HEK293 (cell line): ENCODE results near the gene FAM118A.

Experiments used
- FEZF1 ChIP-seq: fragments of 450-650 bp; formaldehyde crosslinking; IDR thresholded peaks from 2 replicates; pipeline ENCODE4 v1.5.1; 2016; ENCODE audit warnings: missing biosample characterization, missing genetic modification characterization
- GLI2 ChIP-seq: fragments of 450-650 bp; formaldehyde crosslinking; IDR thresholded peaks from 2 replicates; pipeline ENCODE4; 2017; ENCODE audit warnings: missing biosample characterization, missing genetic modification characterization, low read depth, borderline replicate concordance
- INSM2 ChIP-seq: fragments of 450-650 bp; formaldehyde crosslinking; IDR thresholded peaks from 2 replicates; pipeline ENCODE4 v1.5.1; 2016; ENCODE audit warnings: missing biosample characterization, missing genetic modification characterization
- KLF16 ChIP-seq: fragments of 450-650 bp; formaldehyde crosslinking; IDR thresholded peaks from 2 replicates; pipeline ENCODE4 v1.5.1; 2017; ENCODE audit warnings: missing biosample characterization, missing genetic modification characterization
- KLF17 ChIP-seq: fragments of 450-650 bp; formaldehyde crosslinking; IDR thresholded peaks from 2 replicates; pipeline ENCODE4 v1.5.1; 2016; ENCODE audit warnings: missing biosample characterization, missing genetic modification characterization
- KLF9 ChIP-seq: fragments of 450-650 bp; formaldehyde crosslinking; IDR thresholded peaks from 2 replicates; pipeline ENCODE4 v1.5.1; 2016; ENCODE audit warnings: missing biosample characterization, missing genetic modification characterization, low read depth
- OVOL3 ChIP-seq: fragments of 450-650 bp; formaldehyde crosslinking; IDR thresholded peaks from 2 replicates; pipeline ENCODE4 v1.5.1; 2016; ENCODE audit warnings: missing biosample characterization, missing genetic modification characterization
- PRDM4 ChIP-seq: fragments of 450-650 bp; formaldehyde crosslinking; IDR thresholded peaks from 2 replicates; pipeline ENCODE4 v1.5.1; 2017; ENCODE audit warnings: missing biosample characterization, missing genetic modification characterization
- SP2 ChIP-seq: fragments of 450-650 bp; formaldehyde crosslinking; IDR thresholded peaks from 2 replicates; pipeline ENCODE4 v1.5.1; 2016; ENCODE audit warnings: missing biosample characterization, missing genetic modification characterization
- TCF7L2 ChIP-seq: IDR thresholded peaks from 2 replicates; pipeline ENCODE4 v1.6.1; 2011; ENCODE audit warnings: low read depth, mild to moderate bottlenecking, inconsistent platforms, low read length, moderate library complexity, borderline replicate concordance
- ZBTB10 ChIP-seq: fragments of 450-650 bp; formaldehyde crosslinking; IDR thresholded peaks from 2 replicates; pipeline ENCODE4 v1.5.1; 2016; ENCODE audit warnings: missing biosample characterization, missing genetic modification characterization
- ZBTB8A ChIP-seq: fragments of 450-650 bp; formaldehyde crosslinking; IDR thresholded peaks from 2 replicates; pipeline ENCODE4 v1.5.1; 2016; ENCODE audit warnings: missing biosample characterization, missing genetic modification characterization
- ZIC2 ChIP-seq: fragments of 450-650 bp; formaldehyde crosslinking; IDR thresholded peaks from 2 replicates; pipeline ENCODE4 v1.5.1; 2016; ENCODE audit warnings: missing biosample characterization, missing genetic modification characterization
- ZNF169 ChIP-seq: fragments of 450-650 bp; formaldehyde crosslinking; IDR thresholded peaks from 2 replicates; pipeline ENCODE4 v1.5.1; 2016; ENCODE audit warnings: missing biosample characterization, missing genetic modification characterization
- ZNF175 ChIP-seq: fragments of 450-650 bp; formaldehyde crosslinking; IDR thresholded peaks from 2 replicates; pipeline ENCODE4 v1.5.1; 2016; ENCODE audit warnings: missing biosample characterization, missing genetic modification characterization
- ZNF248 ChIP-seq: fragments of 450-650 bp; formaldehyde crosslinking; IDR thresholded peaks from 2 replicates; pipeline ENCODE4 v1.5.1; 2017; ENCODE audit warnings: missing biosample characterization, missing genetic modification characterization
- ZNF26 ChIP-seq: fragments of 450-650 bp; formaldehyde crosslinking; IDR thresholded peaks from 2 replicates; pipeline ENCODE4 v1.5.1; 2016; ENCODE audit warnings: missing biosample characterization, missing genetic modification characterization
- ZNF302 ChIP-seq: fragments of 450-650 bp; formaldehyde crosslinking; IDR thresholded peaks from 2 replicates; pipeline ENCODE4 v1.5.1; 2016; ENCODE audit warnings: missing biosample characterization, missing genetic modification characterization, low read depth
- ZNF311 ChIP-seq: fragments of 450-650 bp; formaldehyde crosslinking; IDR thresholded peaks from 2 replicates; pipeline ENCODE4 v1.5.1; 2017; ENCODE audit warnings: missing biosample characterization, missing genetic modification characterization, borderline replicate concordance
- ZNF341 ChIP-seq: fragments of 450-650 bp; formaldehyde crosslinking; IDR thresholded peaks from 2 replicates; pipeline ENCODE4; 2016; ENCODE audit warnings: low read depth, missing biosample characterization, missing genetic modification characterization
- ZNF366 ChIP-seq: fragments of 450-650 bp; formaldehyde crosslinking; conservative IDR thresholded peaks from 2 replicates; pipeline ENCODE4 v1.5.1; 2016; ENCODE audit warnings: missing biosample characterization, missing genetic modification characterization
- ZNF416 ChIP-seq: fragments of 450-650 bp; formaldehyde crosslinking; IDR thresholded peaks from 2 replicates; pipeline ENCODE4 v1.5.1; 2016; ENCODE audit warnings: missing biosample characterization, missing genetic modification characterization
- ZNF513 ChIP-seq: fragments of 450-650 bp; IDR thresholded peaks from 2 replicates; pipeline ENCODE4 v1.5.1; 2018; ENCODE audit warnings: missing biosample characterization, missing genetic modification characterization
- ZNF521 ChIP-seq: fragments of 450-650 bp; formaldehyde crosslinking; IDR thresholded peaks from 2 replicates; pipeline ENCODE4 v1.5.1; 2017; ENCODE audit warnings: missing biosample characterization, mild to moderate bottlenecking, missing genetic modification characterization
- ZNF530 ChIP-seq: fragments of 450-650 bp; formaldehyde crosslinking; IDR thresholded peaks from 2 replicates; pipeline ENCODE4 v1.5.1; 2016; ENCODE audit warnings: low read depth, missing biosample characterization, missing genetic modification characterization
- ZNF544 ChIP-seq: fragments of 450-650 bp; formaldehyde crosslinking; IDR thresholded peaks from 2 replicates; pipeline ENCODE4 v1.5.0; 2017; ENCODE audit warnings: missing biosample characterization, missing genetic modification characterization
- ZNF549 ChIP-seq: fragments of 450-650 bp; IDR thresholded peaks from 2 replicates; pipeline ENCODE4 v1.5.1; 2018; ENCODE audit warnings: missing biosample characterization, missing genetic modification characterization, mild to moderate bottlenecking, inconsistent platforms, moderate library complexity
- ZNF558 ChIP-seq: fragments of 450-650 bp; formaldehyde crosslinking; IDR thresholded peaks from 2 replicates; pipeline ENCODE4 v1.5.1; 2016; ENCODE audit warnings: missing biosample characterization, missing genetic modification characterization
- ZNF747 ChIP-seq: fragments of 450-650 bp; formaldehyde crosslinking; IDR thresholded peaks from 2 replicates; pipeline ENCODE4 v1.5.1; 2016; ENCODE audit warnings: missing biosample characterization, missing genetic modification characterization
- ZNF777 ChIP-seq: fragments of 450-650 bp; formaldehyde crosslinking; IDR thresholded peaks from 2 replicates; pipeline ENCODE4 v1.5.1; 2017; ENCODE audit warnings: missing biosample characterization, missing genetic modification characterization, borderline replicate concordance

Gene FAM118A

GRCh38 chr22:45268958-45269844 lies 40.5 kb upstream of the FAM118A start (continued):
- TF ChIP-seq ZNF777 (tag by site-specific recombination), result no peak
- no peak for TF ChIP-seq OVOL3 (tag by site-specific recombination)
- no peak for TF ChIP-seq ZIC2 (tag by site-specific recombination)
- TF ChIP-seq ZNF341 (tag by site-specific recombination), result no peak
- peak; percentile 88 for TF ChIP-seq KLF9 (tag by site-specific recombination)
- peak; percentile 10; the same call in 1 of the 2 replicates for TF ChIP-seq SP2 (tag by site-specific recombination)
- TF ChIP-seq ZNF169 (tag by site-specific recombination), result no peak
- peak; percentile 61 for TF ChIP-seq ZBTB8A
- TF ChIP-seq ZNF416 (tag by site-specific recombination), result no peak
- no peak for TF ChIP-seq ZNF530 (tag by site-specific recombination)
- no peak for TF ChIP-seq ZNF302 (tag by site-specific recombination)
- no peak for TF ChIP-seq ZNF747 (tag by site-specific recombination)
- no peak for TF ChIP-seq ZNF175 (tag by site-specific recombination)
- no peak for TF ChIP-seq ZNF311 (tag by site-specific recombination)
- no peak for TF ChIP-seq KLF17 (tag by site-specific recombination)
- TF ChIP-seq ZNF248 (tag by site-specific recombination), result no peak
- no peak for TF ChIP-seq ZNF521
- no peak; the same call in 1 of the 2 replicates for TF ChIP-seq KLF16 (tag by site-specific recombination)
- no peak for TF ChIP-seq ZNF558 (tag by site-specific recombination)
- TF ChIP-seq ZNF544 (tag by site-specific recombination), result no peak
- TF ChIP-seq GLI2 (tag by site-specific recombination), result no peak
- TF ChIP-seq FEZF1, result no peak
- no peak for TF ChIP-seq ZNF366
- TF ChIP-seq TCF7L2, result no peak
- no peak for TF ChIP-seq ZNF549 (tag by site-specific recombination)
- no peak for TF ChIP-seq ZNF26 (tag by site-specific recombination)
- no peak for TF ChIP-seq ZNF513 (tag by site-specific recombination)
- no peak for TF ChIP-seq INSM2 (tag by site-specific recombination)
- TF ChIP-seq ZBTB10 (tag by site-specific recombination), result 0 out of 2 replicates have a peak, but pooled peaks have one; percentile 43
- no peak for TF ChIP-seq PRDM4 (tag by site-specific recombination)
